GM21528 (cell line): ENCODE data around the gene OR8A1.
"Not testable (repeated sequence)": the region's sequence is repeated elsewhere in the genome, so short reads cannot be mapped to it uniquely, and the experiment has no call there.

ENCODE experiments used
- ATAC-seq: cut with Tn5 transposase; IDR thresholded peaks from one replicate; pipeline ENCODE4 v1.9.1; 2021; ENCODE audit warnings: mild to moderate bottlenecking, moderate library complexity; ENCODE audit not compliant: unreplicated experiment, low FRiP score

Gene OR8A1

GRCh38 chr11:124591430-124591829 lies 21.6 kb downstream of the OR8A1 start:
- ATAC-seq = no peak

- ATAC-seq = no peak
Measured at GRCh38 chr11:124592627-124593026, 22.8 kb downstream of the OR8A1 start.

GRCh38 chr11:124595302-124595701 lies 25.5 kb downstream of the OR8A1 start:
- ATAC-seq = no peak

- ATAC-seq = no peak
Measured at GRCh38 chr11:124597626-124598025, 27.8 kb downstream of the OR8A1 start.

- no peak for ATAC-seq
Measured at GRCh38 chr11:124600621-124601320, 31.0 kb downstream of the OR8A1 start.

GRCh38 chr11:124602193-124602592 lies 32.4 kb downstream of the OR8A1 start:
- ATAC-seq = no peak

GRCh38 chr11:124602723-124603122 lies 32.9 kb downstream of the OR8A1 start:
- ATAC-seq = not testable (repeated sequence)

GRCh38 chr11:124605719-124606118 lies 35.9 kb downstream of the OR8A1 start:
- no peak for ATAC-seq

- ATAC-seq = no peak
Measured at GRCh38 chr11:124608147-124608546, 38.4 kb downstream of the OR8A1 start.

- no peak for ATAC-seq
Measured at GRCh38 chr11:124610295-124610694, 40.5 kb downstream of the OR8A1 start.

GRCh38 chr11:124611064-124611463 lies 41.3 kb downstream of the OR8A1 start, which contains the start of gene PANX3:
TSS of gene PANX3 (plus strand) at chr11:124611428. CDS start at chr11:124611557, 129 bp downstream.
- ATAC-seq = no peak

GRCh38 chr11:124612045-124612444 lies 42.2 kb downstream of the OR8A1 start:
- ATAC-seq = no peak

- ATAC-seq = no peak
Measured at GRCh38 chr11:124612567-124613246, 42.9 kb downstream of the OR8A1 start.

GRCh38 chr11:124618863-124619262 lies 49.1 kb downstream of the OR8A1 start:
- no peak for ATAC-seq
